ENCODE measurements around the gene SPRTN.
A peak's percentile ranks its signal among the peaks of the same experiment; 100 is the strongest.
"Not testable (repeated sequence)": the region's sequence is repeated elsewhere in the genome, so short reads cannot be mapped to it uniquely, and the experiment has no call there.

SPRTN gene

DNA sequence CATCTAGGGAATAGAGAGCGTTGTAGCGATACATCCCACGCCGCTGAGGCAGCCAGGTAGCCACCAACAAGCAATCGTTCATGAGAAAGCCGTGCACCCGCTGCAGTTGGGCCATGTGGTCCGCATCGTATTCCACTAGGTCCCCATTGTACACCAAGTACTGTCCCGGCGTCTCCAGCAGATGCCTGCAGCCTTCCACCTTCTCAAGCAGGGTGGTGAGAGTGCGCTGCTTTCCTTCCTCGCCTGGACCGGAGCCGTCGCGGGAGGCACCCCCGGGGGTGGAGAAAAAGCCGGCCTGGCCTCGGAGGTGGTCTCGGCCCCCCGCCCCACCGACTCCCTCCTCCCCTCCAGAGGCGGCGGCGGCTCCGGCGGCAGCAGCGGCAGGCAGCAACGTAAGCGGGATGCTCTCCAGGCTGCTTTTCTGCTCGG is 1.0 kb upstream of the SPRTN start:
- DNase-seq: peak in 1 of 2 experiments; percentile 38

DNA sequence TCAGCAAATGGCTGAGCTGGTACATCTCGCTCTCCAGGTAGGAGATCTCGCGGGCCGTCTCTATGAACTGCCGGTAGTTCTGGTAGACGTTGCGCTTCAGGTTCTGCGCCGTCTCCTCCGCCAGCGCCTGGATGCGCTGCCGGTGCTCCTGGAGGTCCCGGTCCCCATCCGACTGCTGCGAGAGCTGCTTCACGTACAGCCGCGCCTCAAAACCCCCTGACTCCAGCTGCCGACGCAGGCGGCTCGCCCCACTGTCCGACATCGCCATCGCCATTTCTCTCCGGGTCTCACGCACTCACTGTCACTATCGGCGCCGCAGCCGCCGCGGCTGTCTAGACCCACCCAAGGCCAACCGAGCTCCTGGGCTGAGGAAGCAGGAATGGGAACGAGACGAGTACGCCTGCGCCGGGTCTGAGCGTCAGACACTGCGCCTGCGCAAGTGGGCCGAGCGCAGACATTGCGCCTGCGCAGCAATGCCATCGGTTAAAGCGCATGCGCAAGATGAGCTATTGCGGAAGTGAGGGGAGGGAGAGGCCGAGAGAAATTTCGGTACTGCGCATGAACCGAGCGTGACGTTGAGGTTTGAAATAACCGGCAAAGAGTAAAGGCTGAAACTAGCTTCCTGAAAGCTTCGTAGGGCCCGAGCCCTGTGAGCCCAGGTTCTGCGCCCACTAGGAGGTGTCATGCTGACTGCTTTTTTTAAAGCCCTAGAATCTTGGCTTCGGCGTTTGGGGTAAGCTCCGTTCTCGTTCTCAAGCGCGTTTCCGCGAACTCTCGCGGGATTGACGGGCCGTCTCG is 422 bp upstream of the SPRTN start, which contains the start of gene EXOC8:
TSS of gene EXOC8 (minus strand) at position 381 of the 798 bp plus-strand sequence. CDS start at position 274, 107 bp downstream.
- peak; percentile 91 to 93 for DNase-seq

DNA sequence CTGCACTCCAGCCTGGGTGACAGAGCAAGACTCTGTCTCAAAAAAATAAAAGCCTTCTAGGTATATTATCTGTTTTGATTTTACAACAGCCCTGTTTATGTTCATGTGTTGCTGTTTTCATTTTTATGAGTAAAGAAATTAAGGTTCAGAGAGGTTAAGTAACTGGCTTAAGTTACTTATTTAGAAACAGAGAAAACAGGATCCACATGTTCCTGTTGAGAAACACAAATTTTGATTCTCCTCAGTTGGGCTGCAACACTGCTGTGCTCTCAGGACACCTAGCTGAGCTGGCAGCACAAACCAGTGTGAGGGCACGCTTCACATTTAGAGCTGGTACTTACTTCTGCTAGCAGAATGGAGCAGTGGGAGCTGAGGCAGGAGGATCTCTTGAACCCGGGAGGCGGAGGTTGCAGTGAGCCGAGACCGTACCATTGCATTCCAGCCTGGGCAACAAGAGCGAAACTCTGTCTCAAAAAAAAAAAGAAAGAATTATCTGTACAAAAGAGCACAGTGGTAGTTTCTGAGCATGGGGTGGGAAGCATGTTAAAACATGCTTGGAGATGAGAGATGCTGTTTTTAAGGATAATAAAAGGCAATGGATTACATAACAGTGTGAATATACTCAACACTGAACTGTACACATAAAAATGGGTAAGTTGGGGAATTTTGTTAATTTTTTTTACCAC is 2.4 kb downstream of the SPRTN start:
- DNase-seq: no peak

DNA sequence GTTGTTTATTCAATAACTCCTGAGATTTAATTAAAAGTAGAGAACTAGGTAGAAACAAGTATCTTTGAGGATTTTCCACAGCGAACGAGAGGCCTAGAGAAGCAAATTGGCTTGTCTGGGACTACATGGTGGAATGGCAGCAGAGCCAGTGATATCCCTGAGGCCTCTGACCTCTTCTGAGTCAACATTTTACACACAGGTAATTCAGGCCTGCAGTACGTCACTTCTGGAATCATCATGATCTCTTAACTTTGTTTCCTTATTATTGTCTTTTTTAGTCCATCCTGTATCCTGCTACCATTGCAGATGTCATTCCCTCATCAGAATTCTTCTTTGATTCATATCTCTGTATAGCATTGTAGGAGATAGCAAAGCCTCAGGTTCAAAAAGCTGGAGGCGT is 9.9 kb downstream of the SPRTN start:
- DNase-seq: no peak

DNA sequence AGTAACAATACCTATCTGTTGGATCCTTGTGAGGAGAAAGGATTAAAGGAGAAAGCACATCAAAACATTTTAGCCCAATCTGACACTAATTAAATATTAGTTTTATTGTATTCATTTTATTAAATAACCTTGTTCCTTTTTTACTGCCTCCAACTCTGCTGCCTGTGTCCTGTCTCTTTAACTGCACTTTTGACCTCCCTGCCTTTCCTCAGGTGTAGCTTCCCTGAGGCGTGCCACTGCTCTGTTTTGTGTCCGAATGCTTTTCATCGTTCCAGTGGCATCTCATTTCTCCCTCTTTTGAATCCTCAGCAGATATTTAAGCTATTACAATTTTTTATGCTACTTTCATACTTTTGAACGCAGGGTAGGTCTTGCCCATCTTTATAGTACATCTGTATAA is 10.3 kb downstream of the SPRTN start:
- DNase-seq: no peak

DNA sequence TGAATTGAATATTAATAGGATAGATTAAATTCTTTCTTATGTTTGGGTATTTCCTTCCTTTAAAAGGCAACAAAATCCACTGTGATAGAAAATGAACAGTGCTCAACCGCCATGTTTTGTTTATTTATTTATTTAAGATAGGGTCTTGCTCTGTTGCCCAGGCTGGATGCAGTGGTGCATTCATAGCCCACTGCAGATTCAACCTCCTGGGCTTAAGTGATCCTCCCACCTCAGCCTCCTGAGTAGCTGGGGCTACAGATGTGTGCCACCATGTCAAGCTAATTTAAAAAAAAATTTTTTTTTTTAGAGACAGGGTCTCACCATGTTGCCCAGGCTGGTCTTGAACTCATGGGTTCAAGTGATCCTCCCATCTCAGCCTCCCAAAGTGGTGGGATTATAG is 10.8 kb downstream of the SPRTN start:
- not testable (repeated sequence) for DNase-seq

DNA sequence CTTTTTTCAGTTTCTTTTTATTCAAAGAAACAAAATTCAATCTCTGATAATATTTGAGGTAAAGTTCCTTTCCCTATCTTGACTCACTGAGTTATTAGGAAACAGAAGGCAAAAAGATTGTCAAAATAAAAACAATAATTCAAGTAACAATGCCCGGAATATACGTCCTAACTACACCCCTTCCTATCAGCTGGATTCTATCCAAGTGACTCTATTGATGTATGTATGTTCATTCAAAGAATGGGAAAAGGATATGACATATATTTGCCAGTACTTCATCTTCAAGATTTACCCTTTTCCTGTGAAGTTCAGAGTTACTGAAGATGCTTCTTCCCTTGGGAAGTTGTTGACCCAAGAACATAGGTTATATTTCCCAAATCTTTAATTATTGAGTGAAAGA is 13.7 kb downstream of the SPRTN start:
- no peak for DNase-seq

DNA sequence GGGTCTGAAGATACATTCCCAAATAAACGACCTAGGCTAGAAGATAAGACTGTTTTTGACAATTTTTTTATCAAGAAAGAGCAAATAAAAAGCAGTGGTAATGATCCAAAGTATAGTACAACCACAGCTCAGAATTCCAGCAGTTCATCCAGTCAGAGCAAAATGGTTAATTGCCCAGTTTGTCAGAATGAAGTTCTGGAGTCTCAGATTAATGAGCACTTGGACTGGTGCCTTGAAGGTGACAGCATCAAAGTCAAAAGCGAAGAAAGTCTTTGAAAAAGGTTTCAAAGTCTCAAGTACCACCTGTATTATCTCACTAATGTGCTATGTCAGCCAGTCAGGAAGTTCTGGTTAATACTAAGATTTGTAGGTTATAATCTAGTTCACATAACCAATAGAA is 15.0 kb downstream of the SPRTN start:
- DNase-seq: no peak

DNA sequence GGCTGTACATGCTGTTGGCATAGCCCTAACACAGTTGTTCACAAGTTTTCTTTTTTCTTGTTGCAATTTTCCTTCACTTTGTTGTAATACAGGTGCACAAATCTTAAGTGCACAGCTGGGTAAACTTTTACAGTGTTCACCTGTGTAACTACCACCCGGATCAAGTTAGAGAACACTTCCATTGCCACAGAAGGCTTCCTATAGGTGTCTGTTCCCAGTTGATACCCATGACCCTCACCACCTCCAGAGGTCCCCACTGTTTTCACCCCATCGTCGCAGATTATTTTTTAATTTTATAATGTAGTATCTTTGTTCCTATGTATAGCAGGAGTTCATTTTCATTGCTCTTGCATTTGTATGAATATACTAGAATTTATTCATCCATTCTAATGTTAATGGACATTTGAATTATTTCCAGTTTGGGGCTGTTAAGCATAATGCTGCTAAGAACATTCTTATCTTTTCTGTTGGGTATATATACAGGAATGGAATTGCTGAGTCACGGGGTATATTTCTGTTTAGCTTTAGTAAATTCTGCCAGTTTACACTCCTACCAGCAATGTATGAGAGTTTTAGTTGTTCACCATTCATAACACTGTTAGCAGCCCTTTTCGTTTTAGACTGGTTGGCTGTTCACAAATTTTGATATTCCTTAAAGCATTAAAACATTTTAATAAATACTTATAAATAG is 16.4 kb downstream of the SPRTN start:
- no peak for DNase-seq

DNA sequence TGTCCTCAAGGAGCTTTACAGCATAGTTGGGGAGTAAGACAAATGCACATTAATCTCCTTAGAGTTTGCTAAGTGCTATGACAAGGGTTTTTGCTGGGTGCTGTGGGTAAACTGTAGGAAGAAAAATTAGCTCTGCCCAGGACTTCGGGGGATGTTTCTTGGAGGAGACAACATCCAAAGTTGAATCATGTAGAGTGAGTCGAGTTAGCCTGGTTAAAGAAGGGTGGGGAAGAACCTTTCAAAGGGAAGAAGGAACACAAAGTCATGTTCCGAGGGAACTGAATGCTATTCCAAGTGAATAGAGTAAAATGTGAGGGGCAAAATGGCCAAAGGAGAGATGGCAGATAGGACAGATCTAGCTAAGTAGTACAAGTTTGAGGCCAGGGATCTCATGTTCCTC is 17.1 kb downstream of the SPRTN start:
- DNase-seq: no peak

DNA sequence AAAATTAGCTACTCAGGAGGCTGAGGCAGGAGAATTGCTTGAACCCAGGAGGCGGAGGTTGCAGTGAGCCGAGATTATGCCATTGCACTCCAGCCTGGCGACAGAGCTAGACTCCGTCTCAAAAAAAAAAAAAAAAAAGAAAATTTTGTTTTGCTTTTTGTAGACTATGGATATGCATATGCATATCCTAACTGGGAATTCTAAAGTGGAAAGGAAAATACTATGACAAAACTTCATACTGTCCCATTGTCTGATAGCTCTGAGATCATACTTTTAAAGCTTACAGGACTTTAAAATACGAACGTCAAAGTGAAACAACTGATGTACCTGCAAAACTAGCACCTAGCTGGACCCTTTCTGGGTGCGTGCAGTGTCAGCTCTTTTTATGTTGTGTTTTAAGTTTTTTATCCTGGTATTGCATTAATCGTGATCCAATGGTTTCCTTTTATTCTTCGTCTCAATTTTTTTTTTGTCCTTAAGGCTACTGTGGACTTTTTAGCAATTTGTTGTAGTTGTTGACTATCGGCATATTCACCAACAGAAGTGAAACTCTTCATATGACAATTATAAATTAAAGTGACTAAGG is 19.2 kb downstream of the SPRTN start:
- no peak for DNase-seq

DNA sequence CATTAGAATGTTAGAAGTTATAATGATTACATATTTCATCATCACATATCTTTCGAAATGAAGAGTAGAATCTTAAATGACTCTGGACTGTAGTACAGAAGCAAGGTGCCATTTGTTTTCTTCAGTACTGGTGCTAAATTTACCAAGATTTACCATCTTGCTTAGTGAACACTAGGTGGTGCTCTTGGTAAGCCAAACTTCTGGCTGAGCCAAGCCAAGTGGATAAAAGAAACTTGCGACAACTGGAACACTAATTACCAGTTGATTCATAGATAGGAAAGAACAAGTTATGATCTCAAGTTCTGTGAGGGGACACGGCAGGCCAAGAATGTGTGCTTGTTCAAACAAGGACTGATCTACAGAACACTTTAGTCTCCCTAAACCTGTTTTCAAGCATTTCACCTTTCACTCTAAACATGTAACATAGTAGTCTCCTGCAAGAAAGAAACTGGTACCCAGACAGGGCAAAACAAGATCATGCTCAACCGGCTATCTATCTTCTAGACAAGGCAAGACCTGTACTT is 19.8 kb downstream of the SPRTN start:
- peak in 1 of 2 experiments; percentile 45 for DNase-seq

DNA sequence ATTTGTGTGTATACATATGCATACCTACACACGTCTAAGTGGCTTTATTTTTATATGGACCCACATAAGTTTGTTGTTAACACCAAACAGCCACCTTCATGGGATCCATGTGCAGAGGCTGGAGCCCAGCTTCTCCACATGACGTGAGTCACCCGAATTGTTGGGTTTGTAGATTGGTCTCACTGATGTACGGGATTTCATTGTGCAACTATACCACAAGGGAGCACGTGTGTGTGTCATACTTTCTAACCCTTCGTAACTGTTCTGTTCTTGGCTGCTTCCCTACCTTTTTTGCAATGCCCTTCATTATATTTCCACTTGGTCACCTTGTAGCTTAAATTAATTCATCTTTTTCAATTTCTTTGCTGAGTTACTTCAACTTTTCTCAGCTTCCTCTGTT is 21.0 kb downstream of the SPRTN start:
- DNase-seq: no peak

DNA sequence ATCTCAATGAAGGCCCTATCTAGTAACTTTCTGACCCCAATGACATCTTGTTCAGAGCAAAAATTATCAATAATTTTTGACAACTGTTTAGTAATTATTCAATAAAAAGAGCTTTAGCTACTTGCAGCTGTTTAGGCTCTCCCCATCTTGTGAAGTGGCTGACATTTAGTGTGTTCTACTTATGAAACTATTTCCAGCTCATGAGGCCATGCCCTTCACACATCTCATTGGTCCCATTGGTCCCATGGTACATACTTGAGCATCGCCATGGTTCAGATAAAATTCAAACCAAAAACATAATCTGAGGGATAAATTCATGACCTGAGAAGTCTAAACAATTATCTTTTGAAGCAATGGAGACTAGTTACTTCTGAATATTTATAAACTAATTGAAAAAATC is 24.2 kb downstream of the SPRTN start:
- no peak for DNase-seq

DNA sequence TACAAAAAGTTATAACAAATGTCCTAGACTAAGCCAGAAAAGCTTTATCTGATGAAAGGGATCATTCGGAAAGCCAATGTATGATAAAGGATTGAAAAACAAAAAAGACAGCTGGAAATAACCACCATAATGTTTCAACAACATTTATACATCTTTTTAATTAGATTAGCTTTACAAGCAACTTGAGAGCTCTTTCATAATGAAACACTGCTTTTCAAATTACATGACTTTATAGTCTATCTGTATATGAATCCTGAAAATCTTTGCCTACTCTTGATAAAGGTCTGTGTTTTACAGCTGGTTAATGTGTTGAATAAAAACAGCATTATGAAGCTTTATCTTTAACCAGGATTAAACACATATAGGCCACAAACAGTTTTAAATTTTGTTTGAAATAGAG is 25.5 kb downstream of the SPRTN start:
- DNase-seq: no peak

DNA sequence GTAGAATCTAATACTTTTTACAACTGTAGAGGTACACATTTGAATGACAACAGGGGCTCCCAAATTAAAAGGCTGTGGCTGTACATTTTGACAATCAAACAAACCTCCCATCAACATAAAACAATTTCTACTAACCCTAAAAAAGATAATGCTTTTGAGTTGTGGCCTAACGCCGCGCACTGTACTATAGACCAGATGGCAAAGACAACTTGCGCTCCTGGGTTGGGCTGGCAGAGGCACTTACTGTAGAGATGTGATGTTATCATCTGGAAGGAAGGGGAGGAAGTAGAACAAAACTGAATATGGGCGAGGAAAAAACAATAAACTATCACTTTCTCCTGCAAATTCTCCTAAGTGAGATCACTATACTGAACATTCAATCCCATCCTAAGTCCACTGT is 26.1 kb downstream of the SPRTN start:
- DNase-seq: no peak

DNA sequence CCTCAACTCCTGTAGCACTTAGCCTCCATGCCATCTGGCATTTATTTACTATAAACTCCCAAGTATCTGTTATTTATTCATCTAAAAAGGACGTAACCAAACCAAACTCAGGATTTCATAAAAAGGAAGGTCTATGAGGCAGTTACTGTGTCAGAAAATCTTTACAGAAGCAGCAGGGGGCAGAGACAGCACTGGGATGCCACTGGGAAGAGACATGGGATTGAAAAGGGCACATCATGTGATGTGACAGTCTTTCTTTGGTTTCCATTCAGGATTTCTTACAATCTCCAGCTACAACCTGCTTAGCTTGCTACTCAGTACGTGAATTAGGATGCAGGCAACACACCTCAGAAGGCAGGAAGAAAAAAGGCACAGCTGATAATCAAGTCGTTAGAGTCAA is 31.2 kb downstream of the SPRTN start:
- no peak for DNase-seq

DNA sequence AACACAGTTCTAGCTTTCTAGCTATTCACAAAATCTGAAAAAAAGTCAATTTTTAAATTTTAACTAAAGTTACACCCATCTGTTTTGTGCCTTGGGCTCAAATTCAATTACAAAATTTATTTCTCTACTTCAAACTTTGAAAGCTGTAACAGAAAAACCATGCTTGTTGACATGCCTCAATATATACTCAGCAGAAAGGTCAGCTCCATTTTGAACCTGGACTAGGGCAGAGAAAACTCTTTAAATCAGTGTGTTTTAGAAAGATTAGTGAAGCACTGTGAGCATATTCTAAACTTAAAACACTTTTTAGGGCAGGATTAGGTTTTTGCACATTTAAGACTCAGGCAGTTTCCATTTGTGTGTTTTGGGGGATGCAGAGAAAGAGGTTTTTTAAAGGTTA is 34.4 kb downstream of the SPRTN start:
- no peak for DNase-seq

DNA sequence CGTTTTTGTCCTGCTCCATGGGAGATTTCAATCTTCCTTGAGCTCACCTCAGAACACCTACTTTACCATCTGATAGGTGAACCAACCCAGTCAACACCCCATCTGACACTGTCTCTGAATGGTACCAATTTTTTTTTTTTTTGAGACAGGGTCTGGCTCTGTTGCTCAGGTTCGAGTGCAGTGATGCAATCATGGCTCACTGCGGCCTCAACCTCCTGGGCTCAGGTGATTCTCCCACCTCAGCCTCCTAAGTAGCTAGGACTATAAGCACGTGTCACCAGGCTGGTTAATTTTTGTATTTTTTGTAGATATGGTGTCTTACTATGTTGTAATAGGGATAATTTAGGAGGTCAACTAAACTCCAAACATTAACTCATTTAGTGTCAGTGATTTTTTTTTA is 36.3 kb downstream of the SPRTN start:
- no peak for DNase-seq

DNA sequence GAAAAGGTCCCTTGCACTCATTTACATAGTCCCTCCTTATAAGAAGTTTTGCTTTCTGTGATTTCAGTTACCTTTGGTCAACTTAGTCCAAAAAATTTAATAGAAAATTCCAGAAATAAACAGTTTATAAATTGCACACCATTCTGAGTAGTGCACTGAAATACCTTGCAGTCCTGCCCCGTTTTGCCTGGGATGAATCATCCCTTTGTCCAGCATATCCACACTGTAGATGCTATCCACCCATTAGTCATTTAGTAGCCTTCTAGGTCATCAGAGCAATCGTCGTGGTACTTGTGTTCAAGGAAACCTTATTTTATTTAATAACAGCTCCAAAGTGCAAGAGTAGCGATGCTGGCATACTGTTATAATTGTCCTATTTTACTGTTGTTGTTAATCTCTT is 38.0 kb downstream of the SPRTN start:
- no peak for DNase-seq

DNA sequence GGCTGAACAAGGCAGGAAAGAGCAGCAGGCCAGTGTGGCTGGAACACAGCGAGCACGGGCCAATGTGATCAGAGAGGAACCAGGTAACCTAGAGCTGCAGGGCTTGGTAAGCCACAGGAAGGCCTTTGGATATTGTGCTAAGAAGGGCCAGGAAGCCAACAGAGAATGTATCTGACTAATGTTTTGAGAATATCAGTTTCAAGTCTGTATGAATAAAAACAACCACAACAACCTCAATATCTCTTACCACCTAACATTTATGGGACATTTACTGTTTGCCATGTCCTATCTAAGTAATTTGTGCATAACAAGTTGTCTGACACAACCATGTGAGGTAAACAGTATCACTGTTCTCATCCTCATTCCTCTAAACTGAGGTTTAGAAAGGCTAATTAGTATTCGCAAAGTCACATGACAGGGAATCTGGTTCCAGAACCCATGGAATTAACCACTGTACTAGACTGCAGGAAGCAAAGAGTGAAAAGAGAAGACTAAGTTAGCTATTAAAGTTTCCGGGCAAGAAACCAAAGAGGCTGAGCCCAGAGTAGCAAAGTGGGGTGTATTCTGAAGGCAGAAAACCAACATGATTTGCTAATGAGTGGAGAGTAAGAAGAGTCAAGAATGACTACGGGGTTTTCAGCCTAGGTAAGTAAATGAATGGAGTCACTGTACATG is 38.9 kb downstream of the SPRTN start:
- DNase-seq: no peak

DNA sequence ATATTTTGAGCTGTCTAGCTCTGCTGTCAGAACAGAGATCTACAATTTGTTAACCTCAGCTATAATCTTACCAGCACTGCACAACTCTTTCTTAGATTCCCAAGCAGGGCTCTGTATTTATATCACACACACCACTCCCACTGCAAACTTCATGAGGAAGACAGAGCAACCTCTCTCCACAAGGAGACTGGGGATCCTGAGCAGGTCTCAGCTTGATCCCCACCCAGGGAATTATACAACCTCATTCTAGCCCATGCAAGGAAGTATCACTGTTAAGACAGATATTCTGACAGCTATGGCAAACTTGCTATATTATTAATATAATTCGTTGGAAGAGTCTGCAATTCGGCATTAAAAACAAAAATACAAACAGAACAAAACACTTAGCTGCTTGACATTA is 43.6 kb downstream of the SPRTN start:
- no peak for DNase-seq

DNA sequence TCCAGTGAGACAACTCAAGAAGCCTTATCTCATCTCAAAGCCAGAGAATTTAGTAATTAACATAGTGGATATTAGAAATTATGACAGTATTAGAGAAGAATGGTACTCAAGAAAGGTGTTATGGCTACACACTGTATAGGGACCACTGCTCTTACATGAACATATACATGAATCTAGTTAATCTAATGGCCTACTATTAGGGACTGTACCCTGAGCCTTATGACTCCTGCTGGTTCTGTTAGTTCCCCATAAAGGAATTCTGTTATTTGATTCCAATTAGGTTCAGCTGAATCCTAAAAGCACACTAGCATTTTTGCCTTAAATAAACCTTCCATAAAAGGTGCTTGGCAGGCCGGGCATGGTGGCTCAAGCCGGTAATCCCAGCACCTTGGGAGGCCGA is 44.3 kb downstream of the SPRTN start:
- no peak for DNase-seq

Data from NCI-H526 (cell line).